Measurements from ENCODE around the gene SASS6.

DNA sequence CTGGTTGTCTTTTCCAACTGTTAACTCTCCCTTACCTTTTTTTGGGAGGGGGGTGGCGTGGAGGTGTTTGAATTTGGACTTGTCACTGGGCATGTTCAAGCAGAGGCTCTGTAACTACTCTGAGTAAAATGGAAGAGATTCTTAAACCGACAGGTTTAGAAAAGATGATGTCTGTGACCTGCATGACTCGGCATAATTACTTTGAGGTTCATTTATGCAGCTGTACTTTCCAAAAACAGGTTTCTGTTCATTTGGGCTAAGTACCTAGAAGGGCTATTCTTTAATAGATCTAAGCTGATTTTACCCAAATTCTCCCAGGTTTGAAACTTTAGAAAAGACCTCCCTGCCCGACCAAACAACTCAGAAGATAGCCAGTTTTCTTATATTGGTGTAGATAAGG is 82.6 kb downstream of the SASS6 start:
- TF ChIP-seq, protein P1, sequence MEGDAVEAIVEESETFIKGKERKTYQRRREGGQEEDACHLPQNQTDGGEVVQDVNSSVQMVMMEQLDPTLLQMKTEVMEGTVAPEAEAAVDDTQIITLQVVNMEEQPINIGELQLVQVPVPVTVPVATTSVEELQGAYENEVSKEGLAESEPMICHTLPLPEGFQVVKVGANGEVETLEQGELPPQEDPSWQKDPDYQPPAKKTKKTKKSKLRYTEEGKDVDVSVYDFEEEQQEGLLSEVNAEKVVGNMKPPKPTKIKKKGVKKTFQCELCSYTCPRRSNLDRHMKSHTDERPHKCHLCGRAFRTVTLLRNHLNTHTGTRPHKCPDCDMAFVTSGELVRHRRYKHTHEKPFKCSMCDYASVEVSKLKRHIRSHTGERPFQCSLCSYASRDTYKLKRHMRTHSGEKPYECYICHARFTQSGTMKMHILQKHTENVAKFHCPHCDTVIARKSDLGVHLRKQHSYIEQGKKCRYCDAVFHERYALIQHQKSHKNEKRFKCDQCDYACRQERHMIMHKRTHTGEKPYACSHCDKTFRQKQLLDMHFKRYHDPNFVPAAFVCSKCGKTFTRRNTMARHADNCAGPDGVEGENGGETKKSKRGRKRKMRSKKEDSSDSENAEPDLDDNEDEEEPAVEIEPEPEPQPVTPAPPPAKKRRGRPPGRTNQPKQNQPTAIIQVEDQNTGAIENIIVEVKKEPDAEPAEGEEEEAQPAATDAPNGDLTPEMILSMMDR (conservative IDR thresholded peaks at IDR 0.05; ENCODE audit: low read depth, low read length), result no peak
- no peak for TF ChIP-seq EZH2 (IDR thresholded peaks at IDR 0.05; ENCODE audit: borderline replicate concordance, low read depth, low read length, poor library complexity, severe bottlenecking)
